Loucy (cell line): ENCODE results near the gene MXD3.

Source experiments
- H2AFZ ChIP-seq: fragments of 200-600 bp; sonication (generic); 2 replicates; pipeline ENCODE4 v1.6.0; 2016; ENCODE audit warnings: antibody characterized with exemption, mild to moderate bottlenecking, low read length, moderate library complexity
- H3F3A ChIP-seq: fragments of 200-600 bp; 2 replicates; pipeline ENCODE4 v1.6.0; 2016; ENCODE audit warnings: antibody characterized with exemption, low read depth, mild to moderate bottlenecking
- H3K27me3 ChIP-seq: fragments of 200-600 bp; sonication (generic); 2 replicates; pipeline ENCODE4 v1.6.1; 2014; ENCODE audit warnings: low read length, mild to moderate bottlenecking; ENCODE audit not compliant: insufficient read depth, poor library complexity, severe bottlenecking
- H3K36me3 ChIP-seq: fragments of 200-600 bp; sonication (generic); 2 replicates; pipeline ENCODE4 v1.6.1; 2016; ENCODE audit warnings: low read length; ENCODE audit not compliant: insufficient read depth
- H3K4me1 ChIP-seq: fragments of 200-600 bp; sonication (generic); 2 replicates; pipeline ENCODE4 v1.5.1; 2014; ENCODE audit warnings: low read length, mild to moderate bottlenecking; ENCODE audit not compliant: insufficient read depth, poor library complexity, severe bottlenecking
- H3K4me2 ChIP-seq: fragments of 200-600 bp; sonication (generic); 2 replicates; pipeline ENCODE4 v1.6.0; 2014; ENCODE audit warnings: antibody characterized with exemption, low read length, low read depth, mild to moderate bottlenecking; ENCODE audit not compliant: poor library complexity, severe bottlenecking
- H3K4me3 ChIP-seq: fragments of 200-600 bp; sonication (generic); 2 replicates; pipeline ENCODE4 v1.5.1; 2014; ENCODE audit warnings: low read length, mild to moderate bottlenecking, mixed read lengths; ENCODE audit not compliant: poor library complexity, severe bottlenecking
- H3K79me2 ChIP-seq: fragments of 200-600 bp; sonication (generic); 2 replicates; pipeline ENCODE4 v1.6.1; 2014; ENCODE audit warnings: low read length; ENCODE audit not compliant: insufficient read depth
- H3K9ac ChIP-seq: fragments of 200-600 bp; sonication (generic); 2 replicates; pipeline ENCODE4 v1.6.0; 2014; ENCODE audit warnings: mild to moderate bottlenecking, low read depth, low read length, moderate library complexity; ENCODE audit not compliant: poor library complexity, severe bottlenecking
- H3K9me2 ChIP-seq: fragments of 200-600 bp; sonication (generic); replicated peaks from 2 replicates; pipeline ENCODE4 v1.6.1; 2016; ENCODE audit warnings: low read depth, low read length, mixed read lengths
- H3K9me3 ChIP-seq: fragments of 200-600 bp; sonication (generic); 2 replicates; pipeline ENCODE4 v1.6.1; 2014; ENCODE audit warnings: mild to moderate bottlenecking, antibody characterized with exemption, low read length, low read depth; ENCODE audit not compliant: insufficient read depth
- H4K20me1 ChIP-seq: fragments of 200-600 bp; sonication (generic); 2 replicates; pipeline ENCODE4 v1.6.0; 2014; ENCODE audit warnings: antibody characterized with exemption, low read length, mild to moderate bottlenecking; ENCODE audit not compliant: insufficient read depth, poor library complexity, severe bottlenecking
- CTCF ChIP-seq: fragments of 200-600 bp; sonication (generic); conservative IDR thresholded peaks from 2 replicates; pipeline ENCODE4 v1.5.1; 2014; ENCODE audit warnings: mild to moderate bottlenecking, antibody characterized with exemption, low read length
- EZH2phosphoT487 ChIP-seq: fragments of 200-600 bp; IDR thresholded peaks from 2 replicates; pipeline ENCODE4 v1.6.1; 2018; ENCODE audit warnings: antibody characterized with exemption, mild to moderate bottlenecking, moderate library complexity, borderline replicate concordance

MXD3 gene

GRCh38 chr5:177293819-177294581, 17.7 kb downstream of the MXD3 start:
- H3K9me2 ChIP-seq: no peaks in the 10 kb centered on the region
- H3K4me3 ChIP-seq: no peak overlapping the region
- no peak overlapping the region for H3K9ac ChIP-seq
- no peak overlapping the region for H3K4me2 ChIP-seq
- H3F3A ChIP-seq: no peaks in the 10 kb centered on the region
- no peak for TF ChIP-seq CTCF
- TF ChIP-seq EZH2phosphoT487: no peak
- no peaks in the 10 kb centered on the region for H4K20me1 ChIP-seq
- H3K27me3 ChIP-seq: no peaks in the 10 kb centered on the region
- H3K9me3 ChIP-seq: no peaks in the 10 kb centered on the region
- no peak overlapping the region for H2AFZ ChIP-seq
- H3K4me1 ChIP-seq: peaks cover 17% of the 10 kb centered on the region
- no peaks in the 10 kb centered on the region for H3K79me2 ChIP-seq
- peaks cover 48% of the 10 kb centered on the region; the same call in 1 of the 2 replicates for H3K36me3 ChIP-seq

DNA sequence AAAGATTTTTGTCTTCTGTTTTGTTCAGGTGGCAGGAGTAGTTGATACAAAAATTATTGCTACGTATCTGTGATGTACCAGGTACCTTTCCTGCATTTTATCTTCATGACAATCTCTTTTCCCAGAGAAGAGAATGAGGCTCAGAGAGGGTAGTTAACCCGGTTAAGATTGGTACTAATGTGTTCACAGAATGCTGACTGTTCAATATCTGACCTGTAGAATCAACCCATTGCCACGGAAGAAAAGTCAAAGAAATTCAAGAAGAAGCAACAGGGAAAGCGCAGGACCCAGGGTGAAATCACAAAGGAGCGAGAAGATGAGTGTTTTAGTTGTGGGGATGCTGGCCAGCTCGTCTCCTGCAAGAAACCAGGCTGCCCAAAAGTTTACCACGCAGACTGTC, 20.0 kb downstream of the MXD3 start:
- TF ChIP-seq EZH2phosphoT487 (no peak), CTCF (no peak)
- peaks cover 59% of the 10 kb centered on the region; the same call in 1 of the 2 replicates for H3K36me3 ChIP-seq
- H3K4me2 ChIP-seq: no peak overlapping the region

GRCh38 chr5:177290816-177291596, 20.7 kb downstream of the MXD3 start:
- no peaks in the 10 kb centered on the region for H3K79me2 ChIP-seq
- H3K36me3 ChIP-seq: peaks cover 60% of the 10 kb centered on the region; the same call in 1 of the 2 replicates
- H4K20me1 ChIP-seq: no peaks in the 10 kb centered on the region
- H3K4me3 ChIP-seq: no peak overlapping the region
- H2AFZ ChIP-seq: no peak overlapping the region
- no peaks in the 10 kb centered on the region for H3K27me3 ChIP-seq
- TF ChIP-seq CTCF (no peak), EZH2phosphoT487 (no peak)
- H3K4me2 ChIP-seq: no peak overlapping the region
- peaks cover 5% of the 10 kb centered on the region for H3K4me1 ChIP-seq
- no peaks in the 10 kb centered on the region for H3K9me3 ChIP-seq
- H3K9ac ChIP-seq: no peak overlapping the region
- no peaks in the 10 kb centered on the region for H3K9me2 ChIP-seq
- no peaks in the 10 kb centered on the region for H3F3A ChIP-seq

More for the DNA sequence above, 20.0 kb downstream of the MXD3 start:
- Histone ChIP-seq H3K79me2 (no peaks in the 10 kb centered on the region), H3K9me2 (no peaks in the 10 kb centered on the region), H4K20me1 (no peaks in the 10 kb centered on the region), H3K27me3 (no peaks in the 10 kb centered on the region), H3K4me3 (no peak overlapping the region), H3K9ac (no peak overlapping the region), H3F3A (no peaks in the 10 kb centered on the region), H3K4me1 (peaks cover 13% of the 10 kb centered on the region), H2AFZ (no peak overlapping the region), H3K9me3 (no peaks in the 10 kb centered on the region)
